ENCODE data around the gene PAIP1. TPM values are rescaled to one million over a fixed set of nuclear protein-coding genes. Genes with fewer than 3 reads are reported as not detected.

Gene PAIP1
- total RNA-seq, 1 donor from 2014 or later: 38.3 TPM

DNA sequence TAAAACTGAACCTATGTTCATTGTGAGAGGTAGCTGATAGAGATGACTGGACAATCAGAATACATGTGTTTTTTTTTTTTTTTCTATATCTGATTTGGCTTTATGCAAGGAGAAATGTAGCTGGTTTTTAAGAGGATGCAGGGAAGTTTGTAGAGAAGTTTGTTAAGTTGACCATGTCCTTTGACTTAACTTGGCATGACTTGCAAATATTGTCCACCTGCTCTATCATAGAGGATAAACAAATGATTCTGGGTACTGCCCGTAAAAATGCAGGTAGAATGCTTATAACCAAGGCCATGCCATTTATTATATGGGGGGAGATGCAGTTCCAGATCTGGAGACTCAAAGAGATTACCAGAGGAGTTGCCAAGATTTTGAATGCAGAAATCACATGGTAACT, 32.4 kb upstream of the PAIP1 start:
- Mint-ChIP-seq H3K4me1 (no peaks in the 10 kb centered on the region), H3K36me3 (ENCODE audit: low read depth) (peaks cover 6% of the 10 kb centered on the region), H3K4me3 (no peak overlapping the region), H3K27me3 (no peaks in the 10 kb centered on the region), H3K9me3 (no peaks in the 10 kb centered on the region), H3K27ac (no peak overlapping the region)
- DNase-seq: no peak
- ATAC-seq (ENCODE audit: low read depth): no peak
- intact Hi-C loops (cut with micrococcal nuclease): no loop called here
- ChIA-PET POLR2A (no interaction called here), CTCF (no interaction called here)
- TF ChIP-seq CTCF (IDR thresholded peaks at IDR 0.05): no peak

GRCh38 chr5:43588842-43589241, 32.0 kb upstream of the PAIP1 start:
- intact Hi-C loops (cut with micrococcal nuclease): no loop called here
- ChIA-PET POLR2A (no interaction called here), CTCF (no interaction called here)

GRCh38 chr5:43584166-43584699, 27.4 kb upstream of the PAIP1 start:
- Mint-ChIP-seq H3K9me3 (no peaks in the 10 kb centered on the region), H3K36me3 (ENCODE audit: low read depth) (peaks cover 10% of the 10 kb centered on the region), H3K27ac (no peak overlapping the region), H3K4me1 (no peaks in the 10 kb centered on the region), H3K4me3 (no peak overlapping the region), H3K27me3 (no peaks in the 10 kb centered on the region)
- ChIA-PET CTCF (no interaction called here), POLR2A (no interaction called here)
- no peak for TF ChIP-seq CTCF (IDR thresholded peaks at IDR 0.05)
- DNase-seq (no peak), ATAC-seq (ENCODE audit: low read depth) (no peak)
- intact Hi-C loops (cut with micrococcal nuclease): no loop called here

More at GRCh38 chr5:43588842-43589241, 32.0 kb upstream of the PAIP1 start:
- H3K36me3 Mint-ChIP-seq (ENCODE audit: low read depth): peaks cover 6% of the 10 kb centered on the region
- TF ChIP-seq CTCF (IDR thresholded peaks at IDR 0.05): no peak
- no peaks in the 10 kb centered on the region for H3K9me3 Mint-ChIP-seq
- ATAC-seq (ENCODE audit: low read depth) (no peak), DNase-seq (no peak)
- no peaks in the 10 kb centered on the region for H3K27me3 Mint-ChIP-seq
- no peak overlapping the region for H3K4me3 Mint-ChIP-seq
- no peaks in the 10 kb centered on the region for H3K4me1 Mint-ChIP-seq
- no peak overlapping the region for H3K27ac Mint-ChIP-seq

DNA sequence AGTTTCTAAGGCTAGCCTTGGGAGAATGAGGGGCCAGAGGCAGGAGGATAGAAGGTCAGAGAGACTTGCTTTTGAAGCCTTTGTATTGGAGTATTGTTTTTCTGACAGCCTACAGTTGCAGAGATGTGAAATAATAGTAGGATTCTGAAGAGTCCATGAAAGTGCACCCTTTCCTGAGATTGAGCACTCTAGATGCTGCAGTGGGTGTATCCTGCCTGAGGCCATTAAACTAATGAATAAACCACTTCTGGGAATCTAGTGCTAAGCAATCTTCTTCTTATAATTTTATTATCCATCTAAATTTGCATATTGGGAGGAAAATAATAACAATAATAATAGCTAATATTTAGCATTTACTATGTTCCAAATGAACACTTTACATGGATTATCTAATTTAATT, 26.8 kb upstream of the PAIP1 start:
- Mint-ChIP-seq H3K9me3 (no peaks in the 10 kb centered on the region), H3K36me3 (ENCODE audit: low read depth) (peaks cover 10% of the 10 kb centered on the region), H3K4me1 (no peaks in the 10 kb centered on the region), H3K27me3 (no peaks in the 10 kb centered on the region), H3K27ac (no peak overlapping the region), H3K4me3 (no peak overlapping the region)
- ATAC-seq (ENCODE audit: low read depth): no peak
- POLR2A ChIA-PET: no interaction called here
- intact Hi-C loops (cut with micrococcal nuclease): no loop called here
- no peak for DNase-seq
- TF ChIP-seq CTCF (IDR thresholded peaks at IDR 0.05): no peak
- CTCF ChIA-PET: no interaction called here

GRCh38 chr5:43582082-43583005, 25.5 kb upstream of the PAIP1 start:
- Mint-ChIP-seq H3K36me3 (ENCODE audit: low read depth) (peaks cover 8% of the 10 kb centered on the region), H3K4me1 (no peaks in the 10 kb centered on the region), H3K9me3 (no peaks in the 10 kb centered on the region), H3K4me3 (no peak overlapping the region), H3K27me3 (no peaks in the 10 kb centered on the region), H3K27ac (no peak overlapping the region)
- CTCF ChIA-PET: no interaction called here
- DNase-seq: no peak
- ATAC-seq (ENCODE audit: low read depth): no peak
- intact Hi-C loops (cut with micrococcal nuclease): no loop called here
- POLR2A ChIA-PET: no interaction called here
- TF ChIP-seq CTCF (IDR thresholded peaks at IDR 0.05): no peak

Data from activated B cell treated with CpG ODN at 0.5 μM for 24 hours (primary cell).